OCI-LY3 (cell line): Measurements from ENCODE around the gene SPATS2L.

Experiments
- EZH2phosphoT487 ChIP-seq: fragments of 200-600 bp; shearing (Covaris generic); IDR thresholded peaks from 2 replicates; pipeline ENCODE4 v1.6.1; 2018; ENCODE audit warnings: antibody characterized with exemption, mixed run types, low read depth
- TF ChIP-seq, protein P1 (sequence below): fragments of 200-600, 300-600 bp; sonication (generic); IDR thresholded peaks from 2 replicates; pipeline ENCODE4 v1.5.1; 2014; ENCODE audit warnings: antibody characterized with exemption, low read length, low read depth

DNA sequence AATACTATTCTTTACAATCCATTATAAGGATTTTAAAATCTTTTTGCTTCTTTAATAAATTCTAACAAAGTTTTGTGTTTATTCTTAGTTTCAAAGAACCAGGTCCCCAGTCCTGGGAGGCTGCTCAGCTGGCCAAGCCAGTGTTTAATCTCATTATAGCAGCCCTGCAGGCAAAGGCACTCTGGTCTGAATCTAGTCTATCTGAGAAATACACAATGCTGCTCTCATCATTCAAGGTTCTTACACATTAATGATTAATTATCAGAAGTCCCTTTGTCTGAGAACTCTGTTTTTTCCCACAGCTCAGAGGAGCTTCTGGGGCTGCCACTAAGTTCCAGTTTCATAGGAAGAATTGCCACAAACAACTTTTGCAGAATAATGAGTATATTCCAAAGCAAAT, 175.7 kb downstream of the SPATS2L start:
- TF ChIP-seq, protein P1, sequence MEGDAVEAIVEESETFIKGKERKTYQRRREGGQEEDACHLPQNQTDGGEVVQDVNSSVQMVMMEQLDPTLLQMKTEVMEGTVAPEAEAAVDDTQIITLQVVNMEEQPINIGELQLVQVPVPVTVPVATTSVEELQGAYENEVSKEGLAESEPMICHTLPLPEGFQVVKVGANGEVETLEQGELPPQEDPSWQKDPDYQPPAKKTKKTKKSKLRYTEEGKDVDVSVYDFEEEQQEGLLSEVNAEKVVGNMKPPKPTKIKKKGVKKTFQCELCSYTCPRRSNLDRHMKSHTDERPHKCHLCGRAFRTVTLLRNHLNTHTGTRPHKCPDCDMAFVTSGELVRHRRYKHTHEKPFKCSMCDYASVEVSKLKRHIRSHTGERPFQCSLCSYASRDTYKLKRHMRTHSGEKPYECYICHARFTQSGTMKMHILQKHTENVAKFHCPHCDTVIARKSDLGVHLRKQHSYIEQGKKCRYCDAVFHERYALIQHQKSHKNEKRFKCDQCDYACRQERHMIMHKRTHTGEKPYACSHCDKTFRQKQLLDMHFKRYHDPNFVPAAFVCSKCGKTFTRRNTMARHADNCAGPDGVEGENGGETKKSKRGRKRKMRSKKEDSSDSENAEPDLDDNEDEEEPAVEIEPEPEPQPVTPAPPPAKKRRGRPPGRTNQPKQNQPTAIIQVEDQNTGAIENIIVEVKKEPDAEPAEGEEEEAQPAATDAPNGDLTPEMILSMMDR, result no peak
- no peak for TF ChIP-seq EZH2phosphoT487
